GM23338 (cell line): Measurements from ENCODE around the gene CETN1. TPM values are rescaled to one million over a fixed set of nuclear protein-coding genes. Genes with fewer than 3 reads are reported as not detected.

Experiments
- ATAC-seq: fragments of 200-7000 bp; cut with Tn5 transposase; 3 replicates; pipeline ENCODE4 v1.9.1; 2020
- DNase-seq: peaks from one replicate; pipeline ENCODE4 v3.0.0-alpha.2; 2015; ENCODE audit warnings: low spot score
- H2AFZ ChIP-seq: fragments of 200-600 bp; sonication (generic); 2 replicates; pipeline ENCODE4 v1.8.0; 2016; ENCODE audit warnings: antibody characterized with exemption, mild to moderate bottlenecking, moderate library complexity
- H3F3A ChIP-seq: fragments of 200-600 bp; sonication (generic); replicated peaks from 2 replicates; pipeline ENCODE4 v1.8.0; 2017; ENCODE audit warnings: antibody characterized with exemption, mixed run types, low read depth
- H3K27ac ChIP-seq: fragments of 200-600 bp; sonication (generic); 2 replicates; pipeline ENCODE4 v1.6.1; 2016; ENCODE audit warnings: low read depth
- H3K27me3 ChIP-seq: fragments of 200-600 bp; sonication (generic); 2 replicates; pipeline ENCODE4 v1.8.0; 2016; ENCODE audit warnings: mild to moderate bottlenecking, mixed run types, moderate library complexity; ENCODE audit not compliant: insufficient read depth
- H3K36me3 ChIP-seq: fragments of 200-600 bp; sonication (generic); 2 replicates; pipeline ENCODE4 v1.8.0; 2016; ENCODE audit warnings: mild to moderate bottlenecking; ENCODE audit not compliant: insufficient read depth
- H3K4me1 ChIP-seq: fragments of 200-600 bp; sonication (generic); 2 replicates; pipeline ENCODE4 v1.8.0; 2016; ENCODE audit warnings: mild to moderate bottlenecking, moderate library complexity; ENCODE audit not compliant: insufficient read depth
- H3K4me2 ChIP-seq: fragments of 200-600 bp; sonication (generic); 2 replicates; pipeline ENCODE4 v1.7.1; 2017; ENCODE audit warnings: mixed run types
- H3K4me3 ChIP-seq: fragments of 200-600 bp; sonication (generic); 2 replicates; pipeline ENCODE4 v1.6.1; 2016; ENCODE audit warnings: mixed run types
- H3K79me2 ChIP-seq: fragments of 200-600 bp; sonication (generic); replicated peaks from 2 replicates; pipeline ENCODE4 v1.8.0; 2017; ENCODE audit warnings: mild to moderate bottlenecking; ENCODE audit not compliant: insufficient read depth
- H3K9me2 ChIP-seq: fragments of 200-600 bp; sonication (generic); 2 replicates; pipeline ENCODE4 v1.8.0; 2017; ENCODE audit not compliant: insufficient read depth
- H4K20me1 ChIP-seq: fragments of 200-600 bp; sonication (generic); replicated peaks from 2 replicates; pipeline ENCODE4 v1.8.0; 2017; ENCODE audit warnings: mild to moderate bottlenecking; ENCODE audit not compliant: insufficient read depth
- H3K27ac Mint-ChIP-seq: 2 replicates; pipeline ENCODE4 v1.8.0; 2020; ENCODE audit warnings: inconsistent platforms, mild to moderate bottlenecking, moderate library complexity, mixed read lengths
- H3K27me3 Mint-ChIP-seq: 3 replicates; pipeline ENCODE4 v1.8.0; 2022; ENCODE audit warnings: low read depth, mild to moderate bottlenecking, moderate library complexity, mixed read lengths, inconsistent platforms; ENCODE audit not compliant: insufficient read depth, poor library complexity
- H3K36me3 Mint-ChIP-seq: 3 replicates; pipeline ENCODE4 v1.8.0; 2021; ENCODE audit warnings: low read depth, mild to moderate bottlenecking, inconsistent platforms, moderate library complexity, mixed read lengths
- H3K4me1 Mint-ChIP-seq: 3 replicates; pipeline ENCODE4 v1.8.0; 2020; ENCODE audit warnings: mild to moderate bottlenecking, inconsistent platforms, mixed read lengths
- H3K4me3 Mint-ChIP-seq: 3 replicates; pipeline ENCODE4 v1.8.0; 2021; ENCODE audit warnings: moderate library complexity, mild to moderate bottlenecking, inconsistent platforms, mixed read lengths
- H3K9me3 Mint-ChIP-seq: 3 replicates; pipeline ENCODE4 v1.8.0; 2020; ENCODE audit warnings: moderate library complexity, mild to moderate bottlenecking, inconsistent platforms, mixed read lengths
- EZH2 ChIP-seq: fragments of 200-600 bp; sonication (generic); IDR thresholded peaks from one replicate; pipeline ENCODE4 v1.8.0; 2017; ENCODE audit warnings: antibody characterized with exemption, mild to moderate bottlenecking, low read depth; ENCODE audit not compliant: unreplicated experiment
- EZH2phosphoT487 ChIP-seq: fragments of 200-600 bp; sonication (generic); IDR thresholded peaks from one replicate; pipeline ENCODE4 v1.8.1; 2018; ENCODE audit warnings: antibody characterized with exemption; ENCODE audit not compliant: unreplicated experiment
- JUNB ChIP-seq: IDR thresholded peaks from one replicate; pipeline ENCODE4 v1.6.1; 2016; ENCODE audit warnings: antibody characterized with exemption; ENCODE audit not compliant: unreplicated experiment
- NANOG ChIP-seq: IDR thresholded peaks from 2 replicates; pipeline ENCODE4 v1.6.1; 2016; ENCODE audit warnings: antibody characterized with exemption, borderline replicate concordance
- ZNF114 ChIP-seq: fragments of 250-450 bp; sonication (Bioruptor Pico); IDR thresholded peaks from 2 replicates; pipeline ENCODE4 v1.5.0; 2020; ENCODE audit warnings: mild to moderate bottlenecking, moderate library complexity
- ZNF331 ChIP-seq: fragments of 250-450 bp; sonication (Bioruptor Pico); IDR thresholded peaks from 2 replicates; pipeline ENCODE4 v1.5.0; 2020; ENCODE audit warnings: low read depth, mild to moderate bottlenecking, moderate library complexity
- polyA plus RNA-seq: library from polyadenylated mRNA; unstranded; fragments of >200 nt; fragmentation: Nextera tagmentation; extraction: Ambion mirVana; gene quantifications from 2 replicates; pipeline ENCODE4 v1.2.1, GENCODE V29; 2016
- total RNA-seq: library from RNA; depleted of rRNA; stranded (reverse); fragments of >200 nt; shearing (Covaris generic); gene quantifications from 2 replicates; pipeline ENCODE4 v1.2.3, GENCODE V29; 2014
- TF ChIP-seq, protein P1 (sequence below): fragments of 250-450 bp; sonication (Bioruptor Pico); IDR thresholded peaks from 2 replicates; pipeline ENCODE4 v1.5.0; 2020; ENCODE audit warnings: mild to moderate bottlenecking, moderate library complexity
- TF ChIP-seq, protein P2 (sequence below), 2 experiments: fragments of 200-600 bp in 1 of 2; sonication (generic) in 1 of 2; conservative IDR thresholded peaks; 2 replicates each; pipeline versions ENCODE4 v1.5.1 to v1.6.1; 2016 to 2017; ENCODE audit warnings: antibody characterized with exemption in 2 of 2, low read depth in 2 of 2, mild to moderate bottlenecking in 2 of 2, moderate library complexity in 1 of 2
- TF ChIP-seq, protein P3 (sequence below): IDR thresholded peaks from 2 replicates; pipeline ENCODE4 v1.6.1; 2016; ENCODE audit warnings: antibody characterized with exemption

Gene CETN1
- total and polyA plus RNA-seq, 2 experiments from 2014 or later: not detected

DNA sequence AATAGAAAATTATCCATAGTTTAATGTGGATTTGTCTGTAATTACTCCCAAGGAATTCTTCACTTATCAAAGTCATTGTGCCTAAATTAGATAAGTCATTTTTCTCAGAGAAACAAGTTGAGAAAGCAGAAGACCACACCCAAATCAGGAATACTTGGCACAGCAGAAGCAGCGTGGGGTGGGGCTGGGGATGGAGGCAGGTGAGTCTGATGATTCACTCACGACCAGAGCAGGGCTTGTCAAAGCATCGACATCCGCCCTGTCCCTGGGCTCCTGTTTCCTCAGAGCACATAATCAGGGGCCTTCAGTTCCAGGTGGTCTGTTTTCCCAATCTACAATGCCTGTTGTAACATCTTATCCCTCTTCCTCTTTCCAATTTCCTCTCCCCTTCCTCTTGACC lies 48.2 kb upstream of the CETN1 start:
- no peak for DNase-seq
- Mint-ChIP-seq H3K4me1 (no peaks in the 10 kb centered on the region), H3K4me3 (no peak overlapping the region), H3K27ac (no peak overlapping the region), H3K9me3 (peaks cover 6% of the 10 kb centered on the region; the same call in 2 of the 3 replicates), H3K36me3 (no peaks in the 10 kb centered on the region; the same call in 2 of the 3 replicates), H3K27me3 (peaks cover 3% of the 10 kb centered on the region)
- Histone ChIP-seq H3K79me2 (no peaks in the 10 kb centered on the region), H3K27me3 (no peaks in the 10 kb centered on the region), H3K27ac (no peak overlapping the region), H2AFZ (no peak overlapping the region), H3K4me3 (no peak overlapping the region), H3F3A (no peaks in the 10 kb centered on the region), H3K36me3 (no peaks in the 10 kb centered on the region), H3K9me2 (no peaks in the 10 kb centered on the region), H3K4me2 (no peak overlapping the region), H3K4me1 (no peaks in the 10 kb centered on the region), H4K20me1 (no peaks in the 10 kb centered on the region)
- no peak for TF ChIP-seq ZNF114
- TF ChIP-seq, protein P1, sequence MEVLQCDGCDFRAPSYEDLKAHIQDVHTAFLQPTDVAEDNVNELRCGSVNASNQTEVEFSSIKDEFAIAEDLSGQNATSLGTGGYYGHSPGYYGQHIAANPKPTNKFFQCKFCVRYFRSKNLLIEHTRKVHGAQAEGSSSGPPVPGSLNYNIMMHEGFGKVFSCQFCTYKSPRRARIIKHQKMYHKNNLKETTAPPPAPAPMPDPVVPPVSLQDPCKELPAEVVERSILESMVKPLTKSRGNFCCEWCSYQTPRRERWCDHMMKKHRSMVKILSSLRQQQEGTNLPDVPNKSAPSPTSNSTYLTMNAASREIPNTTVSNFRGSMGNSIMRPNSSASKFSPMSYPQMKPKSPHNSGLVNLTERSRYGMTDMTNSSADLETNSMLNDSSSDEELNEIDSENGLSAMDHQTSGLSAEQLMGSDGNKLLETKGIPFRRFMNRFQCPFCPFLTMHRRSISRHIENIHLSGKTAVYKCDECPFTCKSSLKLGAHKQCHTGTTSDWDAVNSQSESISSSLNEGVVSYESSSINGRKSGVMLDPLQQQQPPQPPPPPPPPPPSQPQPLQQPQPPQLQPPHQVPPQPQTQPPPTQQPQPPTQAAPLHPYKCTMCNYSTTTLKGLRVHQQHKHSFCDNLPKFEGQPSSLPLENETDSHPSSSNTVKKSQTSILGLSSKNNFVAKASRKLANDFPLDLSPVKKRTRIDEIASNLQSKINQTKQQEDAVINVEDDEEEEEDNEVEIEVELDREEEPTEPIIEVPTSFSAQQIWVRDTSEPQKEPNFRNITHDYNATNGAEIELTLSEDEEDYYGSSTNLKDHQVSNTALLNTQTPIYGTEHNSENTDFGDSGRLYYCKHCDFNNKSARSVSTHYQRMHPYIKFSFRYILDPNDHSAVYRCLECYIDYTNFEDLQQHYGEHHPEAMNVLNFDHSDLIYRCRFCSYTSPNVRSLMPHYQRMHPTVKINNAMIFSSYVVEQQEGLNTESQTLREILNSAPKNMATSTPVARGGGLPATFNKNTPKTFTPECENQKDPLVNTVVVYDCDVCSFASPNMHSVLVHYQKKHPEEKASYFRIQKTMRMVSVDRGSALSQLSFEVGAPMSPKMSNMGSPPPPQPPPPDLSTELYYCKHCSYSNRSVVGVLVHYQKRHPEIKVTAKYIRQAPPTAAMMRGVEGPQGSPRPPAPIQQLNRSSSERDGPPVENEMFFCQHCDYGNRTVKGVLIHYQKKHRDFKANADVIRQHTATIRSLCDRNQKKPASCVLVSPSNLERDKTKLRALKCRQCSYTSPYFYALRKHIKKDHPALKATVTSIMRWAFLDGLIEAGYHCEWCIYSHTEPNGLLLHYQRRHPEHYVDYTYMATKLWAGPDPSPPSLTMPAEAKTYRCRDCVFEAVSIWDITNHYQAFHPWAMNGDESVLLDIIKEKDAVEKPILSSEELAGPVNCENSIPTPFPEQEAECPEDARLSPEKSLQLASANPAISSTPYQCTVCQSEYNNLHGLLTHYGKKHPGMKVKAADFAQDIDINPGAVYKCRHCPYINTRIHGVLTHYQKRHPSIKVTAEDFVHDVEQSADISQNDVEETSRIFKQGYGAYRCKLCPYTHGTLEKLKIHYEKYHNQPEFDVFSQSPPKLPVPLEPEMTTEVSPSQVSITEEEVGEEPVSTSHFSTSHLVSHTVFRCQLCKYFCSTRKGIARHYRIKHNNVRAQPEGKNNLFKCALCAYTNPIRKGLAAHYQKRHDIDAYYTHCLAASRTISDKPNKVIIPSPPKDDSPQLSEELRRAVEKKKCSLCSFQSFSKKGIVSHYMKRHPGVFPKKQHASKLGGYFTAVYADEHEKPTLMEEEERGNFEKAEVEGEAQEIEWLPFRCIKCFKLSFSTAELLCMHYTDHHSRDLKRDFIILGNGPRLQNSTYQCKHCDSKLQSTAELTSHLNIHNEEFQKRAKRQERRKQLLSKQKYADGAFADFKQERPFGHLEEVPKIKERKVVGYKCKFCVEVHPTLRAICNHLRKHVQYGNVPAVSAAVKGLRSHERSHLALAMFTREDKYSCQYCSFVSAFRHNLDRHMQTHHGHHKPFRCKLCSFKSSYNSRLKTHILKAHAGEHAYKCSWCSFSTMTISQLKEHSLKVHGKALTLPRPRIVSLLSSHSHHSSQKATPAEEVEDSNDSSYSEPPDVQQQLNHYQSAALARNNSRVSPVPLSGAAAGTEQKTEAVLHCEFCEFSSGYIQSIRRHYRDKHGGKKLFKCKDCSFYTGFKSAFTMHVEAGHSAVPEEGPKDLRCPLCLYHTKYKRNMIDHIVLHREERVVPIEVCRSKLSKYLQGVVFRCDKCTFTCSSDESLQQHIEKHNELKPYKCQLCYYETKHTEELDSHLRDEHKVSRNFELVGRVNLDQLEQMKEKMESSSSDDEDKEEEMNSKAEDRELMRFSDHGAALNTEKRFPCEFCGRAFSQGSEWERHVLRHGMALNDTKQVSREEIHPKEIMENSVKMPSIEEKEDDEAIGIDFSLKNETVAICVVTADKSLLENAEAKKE (CRISPR knock-in tag): no peak
- TF ChIP-seq EZH2phosphoT487: no peak
- no peak for TF ChIP-seq EZH2
- ATAC-seq: no peak

DNA sequence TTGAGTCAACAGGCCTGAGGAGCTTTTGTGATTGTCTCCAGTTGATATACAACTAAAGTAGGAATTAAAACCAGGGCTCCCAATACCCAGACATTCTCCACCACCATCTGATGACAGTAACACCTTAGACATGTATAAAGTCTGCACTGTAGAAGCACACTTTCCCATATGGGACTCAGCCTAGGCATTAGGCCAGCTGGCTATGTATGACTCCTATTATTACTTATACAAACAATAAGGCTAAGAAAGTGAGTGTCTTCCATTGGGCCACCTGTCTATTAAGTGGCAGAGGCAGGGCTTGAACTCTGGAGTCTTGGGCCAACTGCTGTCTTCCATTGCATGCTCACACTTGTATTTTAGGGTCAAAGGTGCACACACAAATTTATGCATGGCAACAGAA lies 47.5 kb upstream of the CETN1 start:
- Histone ChIP-seq H2AFZ (no peak overlapping the region), H3K4me3 (no peak overlapping the region), H3K4me1 (no peaks in the 10 kb centered on the region), H3K79me2 (no peaks in the 10 kb centered on the region), H3K9me2 (no peaks in the 10 kb centered on the region), H3K4me2 (no peak overlapping the region), H3K36me3 (no peaks in the 10 kb centered on the region), H3K27ac (no peak overlapping the region), H3K27me3 (no peaks in the 10 kb centered on the region), H3F3A (no peaks in the 10 kb centered on the region), H4K20me1 (no peaks in the 10 kb centered on the region)
- no peak overlapping the region for H3K27ac Mint-ChIP-seq
- no peak overlapping the region for H3K4me3 Mint-ChIP-seq
- H3K27me3 Mint-ChIP-seq: peaks cover 3% of the 10 kb centered on the region
- no peaks in the 10 kb centered on the region; the same call in 2 of the 3 replicates for H3K36me3 Mint-ChIP-seq
- DNase-seq (no peak), ATAC-seq (no peak)
- H3K9me3 Mint-ChIP-seq: peaks cover 8% of the 10 kb centered on the region; the same call in 2 of the 3 replicates
- H3K4me1 Mint-ChIP-seq: no peaks in the 10 kb centered on the region
- TF ChIP-seq, protein P2, sequence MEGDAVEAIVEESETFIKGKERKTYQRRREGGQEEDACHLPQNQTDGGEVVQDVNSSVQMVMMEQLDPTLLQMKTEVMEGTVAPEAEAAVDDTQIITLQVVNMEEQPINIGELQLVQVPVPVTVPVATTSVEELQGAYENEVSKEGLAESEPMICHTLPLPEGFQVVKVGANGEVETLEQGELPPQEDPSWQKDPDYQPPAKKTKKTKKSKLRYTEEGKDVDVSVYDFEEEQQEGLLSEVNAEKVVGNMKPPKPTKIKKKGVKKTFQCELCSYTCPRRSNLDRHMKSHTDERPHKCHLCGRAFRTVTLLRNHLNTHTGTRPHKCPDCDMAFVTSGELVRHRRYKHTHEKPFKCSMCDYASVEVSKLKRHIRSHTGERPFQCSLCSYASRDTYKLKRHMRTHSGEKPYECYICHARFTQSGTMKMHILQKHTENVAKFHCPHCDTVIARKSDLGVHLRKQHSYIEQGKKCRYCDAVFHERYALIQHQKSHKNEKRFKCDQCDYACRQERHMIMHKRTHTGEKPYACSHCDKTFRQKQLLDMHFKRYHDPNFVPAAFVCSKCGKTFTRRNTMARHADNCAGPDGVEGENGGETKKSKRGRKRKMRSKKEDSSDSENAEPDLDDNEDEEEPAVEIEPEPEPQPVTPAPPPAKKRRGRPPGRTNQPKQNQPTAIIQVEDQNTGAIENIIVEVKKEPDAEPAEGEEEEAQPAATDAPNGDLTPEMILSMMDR (conservative IDR thresholded peaks at IDR 0.05; ENCODE audit: low read depth in 2 of 2): no peak
- TF ChIP-seq, protein P3, sequence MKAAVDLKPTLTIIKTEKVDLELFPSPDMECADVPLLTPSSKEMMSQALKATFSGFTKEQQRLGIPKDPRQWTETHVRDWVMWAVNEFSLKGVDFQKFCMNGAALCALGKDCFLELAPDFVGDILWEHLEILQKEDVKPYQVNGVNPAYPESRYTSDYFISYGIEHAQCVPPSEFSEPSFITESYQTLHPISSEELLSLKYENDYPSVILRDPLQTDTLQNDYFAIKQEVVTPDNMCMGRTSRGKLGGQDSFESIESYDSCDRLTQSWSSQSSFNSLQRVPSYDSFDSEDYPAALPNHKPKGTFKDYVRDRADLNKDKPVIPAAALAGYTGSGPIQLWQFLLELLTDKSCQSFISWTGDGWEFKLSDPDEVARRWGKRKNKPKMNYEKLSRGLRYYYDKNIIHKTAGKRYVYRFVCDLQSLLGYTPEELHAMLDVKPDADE: no peak
- TF ChIP-seq JUNB: no peak
- no peak for TF ChIP-seq ZNF331 (CRISPR knock-in tag)
- TF ChIP-seq NANOG: no peak
